Measurements from ENCODE around the gene DEPDC1. TPM values are rescaled to one million over a fixed set of nuclear protein-coding genes. Genes with fewer than 3 reads are reported as not detected.

The DEPDC1 gene
- total RNA-seq, result 10 to 100 TPM in 3 of 8 experiments, 1 to 10 TPM in 3, under 1 TPM in 2; 0.15 to 19.8 (median 2.1) TPM

- Histone ChIP-seq H3K4me3 (peak within 1 kb of the TSS; percentile 43 to 70 (median 58)), H3K4me1 (replicated peaks in 1 of 2) (peaks cover 0 to 5% of the 10 kb centered on the region in 2 donors), H3K27ac (peak within 1 kb of the TSS in 1 of 2 donors; percentile 61)
- peak; percentile 98 to 100 (median 99) for ATAC-seq (replicated peaks in 6 of 8)
- WGBS, 10 experiments, result 0 to 5% (median 1%) methylated on average over 10 to 30 of the region's 64 CpGs; no CpG with 5 or more reads in 3 of the 10 experiments
- in situ Hi-C loops (cut with MboI; ENCODE audit: low pct_unique_long_range_greater_than_20kb in 2 of 9, low sequenced_read_pairs in 9 of 9, unreplicated experiment in 9 of 9), result no loop called here
Measured at GRCh38 chr1:68496680-68497357, at the start of gene DEPDC1. DEPDC1 (minus strand) TSS chr1:68497082; CDS start chr1:68496999, 83 bp downstream.

- 50 to 94% (median 69%) methylated on average over 1 to 4 of the region's 4 CpGs; no CpG with 5 or more reads in 3 of the 10 experiments for WGBS, 10 experiments
- no peak for ATAC-seq (replicated peaks in 6 of 8)
- Histone ChIP-seq H3K4me1 (replicated peaks in 1 of 2) (no peaks in the 10 kb centered on the region), H3K27ac (no peak overlapping the region), H3K4me3 (no peak overlapping the region)
- in situ Hi-C loops (cut with MboI; ENCODE audit: low pct_unique_long_range_greater_than_20kb in 2 of 9, low sequenced_read_pairs in 9 of 9, unreplicated experiment in 9 of 9), result no loop called here
Measured at GRCh38 chr1:68544651-68545050, 47.8 kb upstream of the DEPDC1 start.

- in situ Hi-C loops (cut with MboI; ENCODE audit: low pct_unique_long_range_greater_than_20kb in 2 of 9, low sequenced_read_pairs in 9 of 9, unreplicated experiment in 9 of 9), result no loop called here
- Histone ChIP-seq H3K4me3 (no peak overlapping the region), H3K27ac (no peak overlapping the region), H3K4me1 (replicated peaks in 1 of 2) (no peaks in the 10 kb centered on the region)
- ATAC-seq (replicated peaks in 6 of 8), result peak in 6 of 8 experiments; percentile 34 to 87 (median 46)
Measured at GRCh38 chr1:68542586-68542985, 45.7 kb upstream of the DEPDC1 start.

GRCh38 chr1:68538941-68539340 lies 42.1 kb upstream of the DEPDC1 start:
- H3K4me1 ChIP-seq (replicated peaks in 1 of 2), result no peaks in the 10 kb centered on the region
- in situ Hi-C loops (cut with MboI; ENCODE audit: low pct_unique_long_range_greater_than_20kb in 2 of 9, low sequenced_read_pairs in 9 of 9, unreplicated experiment in 9 of 9), result no loop called here
- H3K27ac ChIP-seq, result no peak overlapping the region
- ATAC-seq (replicated peaks in 6 of 8), result no peak
- no peak overlapping the region for H3K4me3 ChIP-seq

- no peak for ATAC-seq (replicated peaks in 6 of 8)
- Histone ChIP-seq H3K27ac (no peak overlapping the region), H3K4me3 (no peak overlapping the region), H3K4me1 (replicated peaks in 1 of 2) (no peaks in the 10 kb centered on the region)
- WGBS, 10 experiments, result 85 to 100% (median 96%) methylated on average over 1 to 3 of the region's 3 CpGs; no CpG with 5 or more reads in 3 of the 10 experiments
- in situ Hi-C loops (cut with MboI; ENCODE audit: low pct_unique_long_range_greater_than_20kb in 2 of 9, low sequenced_read_pairs in 9 of 9, unreplicated experiment in 9 of 9), result no loop called here
Measured at GRCh38 chr1:68528243-68528642, 31.4 kb upstream of the DEPDC1 start.

GRCh38 chr1:68525781-68526180 lies 28.9 kb upstream of the DEPDC1 start:
- in situ Hi-C loops (cut with MboI; ENCODE audit: low pct_unique_long_range_greater_than_20kb in 2 of 9, low sequenced_read_pairs in 9 of 9, unreplicated experiment in 9 of 9), result no loop called here
- no peaks in the 10 kb centered on the region for H3K4me1 ChIP-seq (replicated peaks in 1 of 2)
- no peak overlapping the region for H3K27ac ChIP-seq
- WGBS, 10 experiments, result 65 to 100% (median 92%) methylated on average over 1 to 2 of the region's 2 CpGs; no CpG with 5 or more reads in 3 of the 10 experiments
- no peak overlapping the region for H3K4me3 ChIP-seq
- no peak for ATAC-seq (replicated peaks in 6 of 8)

GRCh38 chr1:68521286-68521685 lies 24.4 kb upstream of the DEPDC1 start:
- H3K4me3 ChIP-seq, result no peak overlapping the region
- no peak for ATAC-seq (replicated peaks in 6 of 8)
- in situ Hi-C loops (cut with MboI; ENCODE audit: low pct_unique_long_range_greater_than_20kb in 2 of 9, low sequenced_read_pairs in 9 of 9, unreplicated experiment in 9 of 9), result no loop called here
- no peaks in the 10 kb centered on the region for H3K4me1 ChIP-seq (replicated peaks in 1 of 2)
- no peak overlapping the region for H3K27ac ChIP-seq

- Histone ChIP-seq H3K4me3 (no peak overlapping the region), H3K27ac (no peak overlapping the region), H3K4me1 (replicated peaks in 1 of 2) (no peaks in the 10 kb centered on the region)
- in situ Hi-C loops (cut with MboI; ENCODE audit: low pct_unique_long_range_greater_than_20kb in 2 of 9, low sequenced_read_pairs in 9 of 9, unreplicated experiment in 9 of 9), result no loop called here
- peak in 1 of 8 experiments; percentile 12 for ATAC-seq (replicated peaks in 6 of 8)
- WGBS, 10 experiments, result 21 to 100% (median 59%) methylated on average over 1 to 2 of the region's 2 CpGs; no CpG with 5 or more reads in 2 of the 10 experiments
Measured at GRCh38 chr1:68516066-68516465, 19.2 kb upstream of the DEPDC1 start.

- H3K4me3 ChIP-seq, result no peak overlapping the region
- no peak for ATAC-seq (replicated peaks in 6 of 8)
- 48 to 100% (median 86%) methylated on average over 1 to 2 of the region's 2 CpGs for WGBS, 10 experiments
- H3K27ac ChIP-seq, result no peak overlapping the region
- in situ Hi-C loops (cut with MboI; ENCODE audit: low pct_unique_long_range_greater_than_20kb in 2 of 9, low sequenced_read_pairs in 9 of 9, unreplicated experiment in 9 of 9), result no loop called here
- H3K4me1 ChIP-seq (replicated peaks in 1 of 2), result no peaks in the 10 kb centered on the region
Measured at GRCh38 chr1:68511254-68511653, 14.4 kb upstream of the DEPDC1 start.

- no peaks in the 10 kb centered on the region for H3K4me1 ChIP-seq (replicated peaks in 1 of 2)
- H3K4me3 ChIP-seq, result no peak overlapping the region
- no peak for ATAC-seq (replicated peaks in 6 of 8)
- 27 to 100% (median 98%) methylated on average over 1 to 3 of the region's 3 CpGs; no CpG with 5 or more reads in 2 of the 10 experiments for WGBS, 10 experiments
- in situ Hi-C loops (cut with MboI; ENCODE audit: low pct_unique_long_range_greater_than_20kb in 2 of 9, low sequenced_read_pairs in 9 of 9, unreplicated experiment in 9 of 9), result no loop called here
- H3K27ac ChIP-seq, result no peak overlapping the region
Measured at GRCh38 chr1:68506386-68506785, 9.5 kb upstream of the DEPDC1 start.

- in situ Hi-C loops (cut with MboI; ENCODE audit: low pct_unique_long_range_greater_than_20kb in 2 of 9, low sequenced_read_pairs in 9 of 9, unreplicated experiment in 9 of 9), result no loop called here
- Histone ChIP-seq H3K4me1 (replicated peaks in 1 of 2) (no peaks in the 10 kb centered on the region), H3K27ac (no peak overlapping the region), H3K4me3 (no peak overlapping the region)
- ATAC-seq (replicated peaks in 6 of 8), result no peak
Measured at GRCh38 chr1:68503085-68503484, 6.2 kb upstream of the DEPDC1 start.

GRCh38 chr1:68497358-68497698 lies 446 bp upstream of the DEPDC1 start:
- WGBS, 10 experiments, result 0 to 29% (median 5%) methylated on average over 1 to 3 of the region's 3 CpGs; no CpG with 5 or more reads in 4 of the 10 experiments
- ATAC-seq (replicated peaks in 6 of 8), result peak in 6 of 8 experiments; percentile 12 to 27 (median 19)

GRCh38 chr1:68495968-68496679 lies 758 bp downstream of the DEPDC1 start:
- H3K27ac ChIP-seq, result peak overlapping the region in 1 of 2 donors; percentile 61
- 2 to 13% (median 5%) methylated on average over 4 to 21 of the region's 21 CpGs; no CpG with 5 or more reads in 1 of the 10 experiments for WGBS, 10 experiments
- ATAC-seq (replicated peaks in 6 of 8), result no peak
- H3K4me1 ChIP-seq (replicated peaks in 1 of 2), result peaks cover 0 to 5% of the 10 kb centered on the region in 2 donors
- H3K4me3 ChIP-seq, result peak overlapping the region; percentile 43 to 70 (median 58)
- in situ Hi-C loops (cut with MboI; ENCODE audit: low pct_unique_long_range_greater_than_20kb in 2 of 9, low sequenced_read_pairs in 9 of 9, unreplicated experiment in 9 of 9), result no loop called here

More at GRCh38 chr1:68497358-68497698, 446 bp upstream of the DEPDC1 start:
- peak overlapping the region in 1 of 2 donors; percentile 40 for H3K27ac ChIP-seq
- in situ Hi-C loops (cut with MboI; ENCODE audit: low pct_unique_long_range_greater_than_20kb in 2 of 9, low sequenced_read_pairs in 9 of 9, unreplicated experiment in 9 of 9), result no loop called here
- peak overlapping the region; percentile 43 to 70 (median 58) for H3K4me3 ChIP-seq
- peaks cover 0 to 5% of the 10 kb centered on the region in 2 donors for H3K4me1 ChIP-seq (replicated peaks in 1 of 2)
